HG03159 (cell line): Measurements from ENCODE around the gene SORCS1.

Source experiments
- ATAC-seq: cut with Tn5 transposase; IDR thresholded peaks from one replicate; pipeline ENCODE4 v1.9.1; 2021; ENCODE audit warnings: mild to moderate bottlenecking, moderate library complexity; ENCODE audit not compliant: unreplicated experiment

The SORCS1 gene

DNA sequence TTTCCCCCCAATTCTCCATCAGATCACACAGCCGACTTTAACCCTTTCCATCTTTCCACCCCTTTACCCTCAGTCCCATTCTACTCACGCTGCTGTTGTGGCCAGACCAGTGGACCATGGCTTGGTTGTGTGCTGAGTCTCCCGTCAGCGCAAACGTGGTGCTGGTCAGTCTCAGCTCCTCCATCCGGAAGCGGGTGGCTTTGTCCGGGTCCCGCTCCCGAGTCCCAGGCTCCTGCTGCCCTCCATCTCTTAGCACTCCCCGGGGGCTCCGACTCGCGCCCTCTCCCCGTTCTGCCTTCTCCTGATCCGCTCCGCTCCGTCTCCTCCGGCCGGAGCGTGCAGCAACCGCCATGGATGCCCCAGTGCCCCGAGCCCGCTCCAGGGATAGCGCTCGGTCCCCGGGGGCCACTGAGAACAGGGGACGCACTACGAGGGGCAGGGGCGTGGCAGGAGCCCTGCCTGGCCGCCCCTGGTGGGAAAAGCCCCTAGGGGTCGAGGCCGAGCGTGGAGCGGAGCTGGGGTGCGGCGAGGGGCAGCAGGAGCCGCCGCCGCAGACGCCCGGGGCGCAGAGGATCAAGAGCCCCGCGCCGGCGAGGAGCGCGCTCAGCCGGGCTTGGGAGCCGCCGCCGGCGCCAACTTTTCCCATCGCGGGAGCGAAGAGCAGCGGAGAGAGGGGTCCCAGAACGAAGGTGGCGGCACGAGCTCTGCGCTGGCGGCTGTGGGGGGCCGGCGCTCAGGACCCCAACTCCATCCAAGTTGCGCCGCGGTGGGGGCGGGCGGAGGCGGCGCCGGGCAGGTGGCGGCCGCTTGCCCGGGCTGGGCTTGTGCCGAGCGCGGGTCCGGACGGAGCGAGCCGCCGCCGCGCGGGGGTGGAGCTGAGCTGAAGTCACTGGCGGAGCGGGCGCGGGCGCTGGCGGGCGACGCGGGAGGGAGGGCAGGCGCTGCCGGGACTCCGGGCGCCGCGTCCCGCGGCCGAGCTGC lies at the start of gene SORCS1:
SORCS1 (minus strand) TSS at position 826 of the 981 bp plus-strand sequence.
- ATAC-seq, result no peak

GRCh38 chr10:107214261-107214660 lies 49.8 kb upstream of the SORCS1 start:
- no peak for ATAC-seq

GRCh38 chr10:107213861-107214260 lies 49.4 kb upstream of the SORCS1 start:
- ATAC-seq, result no peak

GRCh38 chr10:107206833-107207232 lies 42.3 kb upstream of the SORCS1 start:
- no peak for ATAC-seq

DNA sequence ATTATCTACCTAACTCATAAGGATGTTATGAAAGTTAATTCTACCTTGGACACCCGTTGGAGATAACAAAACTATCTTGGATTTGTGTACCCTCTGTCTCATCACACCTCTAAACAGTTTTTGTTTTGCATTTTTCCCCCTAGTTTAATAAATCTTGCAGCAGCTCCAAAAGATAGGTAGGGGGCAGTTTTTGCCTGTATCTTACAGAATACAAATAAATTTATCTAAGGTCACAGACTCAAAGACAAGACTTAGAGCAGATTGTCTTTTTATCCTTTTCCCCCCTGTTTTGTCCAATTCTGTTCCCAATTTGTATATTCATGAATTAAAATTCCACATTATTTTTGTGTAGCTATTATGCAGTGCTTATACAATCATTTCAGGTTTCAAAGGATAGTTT lies 5.0 kb upstream of the SORCS1 start:
- ATAC-seq, result no peak

GRCh38 chr10:107168738-107169137 lies 4.2 kb upstream of the SORCS1 start:
- ATAC-seq, result no peak

GRCh38 chr10:107166403-107166802 lies 1.9 kb upstream of the SORCS1 start:
- no peak for ATAC-seq

DNA sequence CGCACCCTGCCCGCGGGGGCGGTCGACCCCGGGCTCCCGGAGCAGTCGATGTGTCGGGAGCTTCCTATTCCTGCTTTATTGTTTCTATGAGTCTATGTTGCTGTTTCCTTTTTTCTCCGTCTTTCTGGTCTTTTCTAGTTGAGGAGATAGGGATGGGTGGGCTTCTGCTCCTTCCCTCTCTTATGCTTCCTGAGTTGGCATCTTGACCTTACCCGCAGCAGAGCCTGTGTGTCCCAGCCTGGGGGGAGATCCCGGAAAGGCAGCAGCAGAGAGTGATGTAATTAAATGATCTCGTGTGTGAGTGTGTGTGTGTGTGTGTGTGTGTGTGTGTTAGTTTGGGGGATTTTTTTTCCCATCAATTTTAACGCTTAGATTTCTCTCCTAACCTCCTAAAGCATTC lies 486 bp upstream of the SORCS1 start:
- no peak for ATAC-seq

DNA sequence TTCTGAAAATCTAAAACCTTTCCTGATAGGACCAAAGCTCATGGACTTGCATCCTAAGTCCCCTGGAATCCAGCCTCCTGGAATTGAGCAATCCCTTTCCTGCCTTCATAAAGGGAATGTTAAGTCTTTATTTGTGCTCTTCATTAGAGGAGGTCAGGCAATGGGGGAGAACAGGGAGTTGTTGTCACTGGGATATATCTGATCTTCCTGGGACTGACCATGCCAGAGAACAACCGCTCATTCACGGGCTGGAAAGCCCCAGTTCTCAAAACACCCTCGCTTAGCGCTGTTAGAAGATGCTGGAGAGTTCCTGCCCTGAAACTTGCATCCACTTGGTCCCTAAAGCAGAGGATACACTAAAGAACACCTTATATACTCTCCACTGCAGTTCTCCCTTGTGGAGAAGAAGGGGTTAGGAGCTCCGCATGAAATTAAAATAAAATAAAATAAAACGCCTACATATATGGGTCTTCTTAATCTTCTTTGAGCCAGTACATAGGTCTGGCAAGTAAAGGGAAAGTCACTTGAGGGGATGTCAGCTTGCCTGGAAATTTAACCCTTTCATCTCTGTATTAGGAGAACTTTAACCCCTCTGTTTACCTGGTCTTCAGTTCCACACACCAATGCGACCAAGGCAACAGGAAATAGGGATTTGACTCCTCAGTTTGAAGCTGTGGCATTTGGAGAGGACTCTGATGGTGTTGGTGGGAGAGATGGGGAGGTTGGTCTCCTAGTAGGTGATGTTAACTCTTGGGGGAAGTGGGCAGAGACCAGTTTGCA lies 1.2 kb downstream of the SORCS1 start:
- ATAC-seq, result no peak

GRCh38 chr10:107160866-107161265 lies 3.6 kb downstream of the SORCS1 start:
- no peak for ATAC-seq

GRCh38 chr10:107159871-107160270 lies 4.6 kb downstream of the SORCS1 start:
- ATAC-seq, result no peak

DNA sequence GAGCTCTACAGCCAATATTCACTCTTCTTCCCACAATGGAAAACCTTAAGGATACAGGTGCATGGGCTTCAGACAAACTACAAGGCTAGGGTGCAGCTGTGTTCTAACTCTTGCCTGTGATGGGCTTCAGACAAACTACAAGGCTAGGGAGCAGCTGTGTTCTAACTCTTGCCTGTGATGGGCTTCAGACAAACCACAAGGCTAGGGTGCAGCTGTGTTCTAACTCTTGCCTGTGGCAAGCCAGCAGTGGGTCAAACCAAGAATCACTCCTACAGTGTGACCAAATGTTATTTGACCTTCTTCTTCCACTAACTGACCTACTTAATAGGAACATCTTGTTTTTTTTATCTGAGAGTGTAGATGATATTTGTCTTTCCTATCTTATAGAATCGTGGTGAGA lies 7.4 kb downstream of the SORCS1 start:
- no peak for ATAC-seq

DNA sequence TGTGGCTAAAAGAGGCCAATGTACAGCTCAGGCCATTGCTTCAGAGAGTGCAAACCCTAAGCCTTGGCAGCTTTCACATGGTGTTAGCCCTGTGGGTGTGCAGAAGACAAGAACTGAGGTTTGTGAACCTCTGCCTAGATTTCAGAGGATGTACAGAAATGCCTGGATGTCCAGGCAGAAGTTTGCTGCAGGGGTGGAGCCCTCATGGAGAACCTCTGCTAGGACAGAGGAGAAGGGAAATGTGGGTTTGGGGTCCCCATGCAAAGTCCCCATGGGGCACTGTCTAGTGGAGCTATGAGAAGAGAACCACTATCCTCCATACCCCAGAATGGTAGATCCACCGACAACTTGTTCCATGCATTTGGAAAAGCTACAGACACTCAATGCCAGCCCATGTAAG lies 12.4 kb downstream of the SORCS1 start:
- no peak for ATAC-seq

- ATAC-seq, result no peak
Observed at GRCh38 chr10:107148906-107149305, 15.6 kb downstream of the SORCS1 start.

- no peak for ATAC-seq
Observed at GRCh38 chr10:107144490-107144889, 20.0 kb downstream of the SORCS1 start.

GRCh38 chr10:107141524-107142061 lies 22.9 kb downstream of the SORCS1 start:
- no peak for ATAC-seq

DNA sequence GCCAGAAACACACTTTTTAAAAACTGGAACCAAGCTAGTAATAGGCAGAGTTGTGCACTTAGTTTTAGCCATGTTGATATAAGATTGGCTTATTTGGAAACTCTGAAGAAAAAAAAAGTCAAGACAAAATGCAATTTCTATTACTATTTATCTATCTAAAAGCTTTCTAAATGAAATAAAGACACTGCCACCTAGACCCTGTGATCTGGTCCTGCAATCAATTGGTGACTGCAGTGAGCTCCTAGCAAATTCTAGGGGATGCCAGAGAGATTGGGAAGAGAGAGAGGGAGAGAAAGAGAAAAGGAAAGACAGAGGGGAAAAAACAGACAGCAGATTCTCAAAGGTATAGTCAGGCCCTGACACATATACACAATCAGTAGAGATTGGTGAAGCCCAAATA lies 25.3 kb downstream of the SORCS1 start:
- ATAC-seq, result no peak

GRCh38 chr10:107133656-107134055 lies 30.9 kb downstream of the SORCS1 start:
- ATAC-seq, result no peak

- no peak for ATAC-seq
Observed at GRCh38 chr10:107129000-107129399, 35.5 kb downstream of the SORCS1 start.

DNA sequence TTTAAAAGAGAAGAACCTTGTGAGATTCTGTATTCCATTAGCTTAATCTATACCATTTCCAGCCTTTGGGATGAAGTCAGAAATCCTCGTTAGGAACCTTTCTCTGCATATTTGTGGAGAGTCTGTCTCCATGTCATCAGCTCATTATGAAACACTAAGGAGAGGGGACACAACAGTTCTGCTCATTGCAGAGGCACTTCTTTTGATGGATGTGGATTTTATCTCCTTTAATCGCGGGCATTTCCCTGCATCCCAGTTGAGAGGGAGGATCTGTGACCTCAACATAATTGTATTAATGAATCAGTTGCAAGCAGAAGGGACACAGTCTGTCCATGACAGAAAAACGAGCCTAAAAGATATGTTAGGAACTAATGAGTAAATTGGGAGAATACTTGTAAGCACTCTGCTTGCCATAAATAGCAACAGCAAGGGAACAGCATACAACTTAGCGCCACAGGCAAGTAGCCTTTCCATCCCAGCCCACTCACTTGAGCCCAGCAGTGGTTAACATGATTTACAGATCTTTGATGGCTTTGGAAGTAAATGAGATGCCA lies 37.9 kb downstream of the SORCS1 start:
- ATAC-seq, result no peak

GRCh38 chr10:107122703-107123102 lies 41.8 kb downstream of the SORCS1 start:
- no peak for ATAC-seq
